K562 (cell line): ENCODE results near the gene IRF1. TPM values are rescaled to one million over a fixed set of nuclear protein-coding genes. Genes with fewer than 3 reads are reported as not detected.

ENCODE experiments used
- ATAC-seq: fragments of 200-7000 bp; cut with Tn5 transposase; 3 replicates; pipeline ENCODE4 v1.9.1; 2020; ENCODE audit warnings: moderate library complexity
- BruUV-seq: library from RNA; stranded (reverse); fragments of 400-500 nt; replicated peaks from 2 replicates; lab custom pipeline; 2021; lab: Mats Ljungman, UMichigan
- CTCF ChIA-PET: fragments of 300-600 bp; formaldehyde crosslinking; extraction: SDS; loops from one replicate; lab custom pipeline; 2021; ENCODE audit warnings: low intra/inter-chr PET ratio; lab: Yijun Ruan, JAX
- POLR2A ChIA-PET: fragments of 300-600, 350-650 bp; sonication (Branson Sonifier 250); formaldehyde crosslinking; extraction: SDS; loops from one replicate; lab custom pipeline; 2021; ENCODE audit warnings: antibody characterized with exemption, inconsistent platforms; lab: Yijun Ruan, JAX
- DNase-seq, 4 experiments: peaks; one replicate each; pipeline versions ENCODE4 v3.0.0 to v3.0.0-alpha.2; 2011 to 2018; ENCODE audit warnings: low spot score in 3 of 4, mixed read lengths in 3 of 4; ENCODE audit errors: extremely low read depth in 1 of 4
- FAIRE-seq: peaks from 2 replicates; lab custom pipeline; 2011; peaks lifted over from hg19 to GRCh38; lab: Jason Lieb, UNC
- H2AFZ ChIP-seq: 2 replicates; pipeline ENCODE4 v1.6.0; 2011; ENCODE audit warnings: low read depth, low read length, control low read depth, inconsistent platforms
- H3K27ac ChIP-seq: fragments of 200-600 bp; 3 replicates; pipeline ENCODE4 v1.8.0; 2011; ENCODE audit warnings: low read depth, mild to moderate bottlenecking, control low read depth, inconsistent platforms, low read length, moderate library complexity, mixed read lengths; ENCODE audit errors: extremely low read depth
- H3K27me3 ChIP-seq, 2 experiments: fragments of 300-600 bp in 1 of 2; 2 replicates in 1 of 2; 3 replicates in 1 of 2; pipeline versions ENCODE4 v1.6.0 to v1.8.0; 2011; ENCODE audit warnings: inconsistent platforms in 2 of 2, low read length in 2 of 2, mild to moderate bottlenecking in 1 of 2, mixed read lengths in 1 of 2, moderate library complexity in 1 of 2; ENCODE audit not compliant: control insufficient read depth in 2 of 2, insufficient read depth in 2 of 2
- H3K36me3 ChIP-seq: fragments of 300-600 bp; 3 replicates; pipeline ENCODE4 v1.8.0; 2011; ENCODE audit warnings: mild to moderate bottlenecking, low read length, inconsistent platforms; ENCODE audit not compliant: control insufficient read depth, insufficient read depth
- H3K4me1 ChIP-seq, 2 experiments: fragments of 200-600 bp in 1 of 2; replicated peaks in 1 of 2; 2 replicates in 1 of 2; 3 replicates in 1 of 2; pipeline versions ENCODE4 v1.5.1 to v1.8.0; 2011; ENCODE audit warnings: inconsistent platforms in 2 of 2, low read length in 2 of 2, mild to moderate bottlenecking in 1 of 2, mixed read lengths in 1 of 2, moderate library complexity in 1 of 2; ENCODE audit not compliant: control insufficient read depth in 2 of 2, insufficient read depth in 2 of 2
- H3K4me2 ChIP-seq: 2 replicates; pipeline ENCODE4 v1.6.1; 2011; ENCODE audit warnings: low read length, control low read depth, inconsistent platforms, mixed read lengths; ENCODE audit not compliant: insufficient read depth
- H3K4me3 ChIP-seq: fragments of 200-600 bp; sonication (generic), shearing (Covaris generic); 2 replicates; pipeline ENCODE4 v1.5.1; 2016; ENCODE audit warnings: control low read depth, inconsistent platforms
- H3K79me2 ChIP-seq: fragments of 200-600 bp; 3 replicates; pipeline ENCODE4 v1.8.0; 2011; ENCODE audit warnings: low read length, inconsistent platforms; ENCODE audit not compliant: control insufficient read depth, insufficient read depth
- H3K9ac ChIP-seq, 2 experiments: 2 replicates each; pipeline versions ENCODE4 v1.6.0 to v1.6.1; 2011; ENCODE audit warnings: low read depth in 2 of 2, low read length in 2 of 2, control low read depth in 1 of 2, inconsistent platforms in 1 of 2, mild to moderate bottlenecking in 1 of 2, mixed read lengths in 1 of 2; ENCODE audit not compliant: insufficient read depth in 1 of 2
- H3K9me1 ChIP-seq: one replicate; pipeline ENCODE4 v1.6.0; 2011; ENCODE audit warnings: inconsistent platforms, mild to moderate bottlenecking, low read length, moderate library complexity; ENCODE audit not compliant: control insufficient read depth, insufficient read depth
- H3K9me3 ChIP-seq: replicated peaks from 2 replicates; pipeline ENCODE4 v1.5.1; 2011; ENCODE audit warnings: low read depth, low read length, inconsistent platforms; ENCODE audit not compliant: control insufficient read depth, insufficient read depth
- H4K20me1 ChIP-seq: replicated peaks from 2 replicates; pipeline ENCODE4 v1.6.1; 2011; ENCODE audit warnings: low read length, inconsistent platforms, mixed read lengths; ENCODE audit not compliant: control insufficient read depth, insufficient read depth
- CHD4 ChIP-seq: fragments of 200-600 bp; sonication (generic); IDR thresholded peaks from 3 replicates; pipeline ENCODE4 v1.6.1; 2012; ENCODE audit warnings: low read depth, mild to moderate bottlenecking, mixed read lengths, low read length, inconsistent platforms; ENCODE audit not compliant: insufficient read depth, insufficient replicate concordance, poor library complexity, severe bottlenecking
- NFYB ChIP-seq: IDR thresholded peaks from 2 replicates; pipeline ENCODE4 v1.6.1; 2011; ENCODE audit warnings: mild to moderate bottlenecking, moderate library complexity; ENCODE audit not compliant: insufficient read length; ENCODE audit errors: extremely low read depth
- POU5F1 ChIP-seq: fragments of 150-350 bp; IDR thresholded peaks from 2 replicates; pipeline ENCODE4 v1.6.1; 2014; ENCODE audit warnings: borderline replicate concordance, low read length, low read depth, mild to moderate bottlenecking; ENCODE audit not compliant: partially characterized antibody
- RBM17 ChIP-seq: fragments of 200-400 bp; formaldehyde crosslinking; IDR thresholded peaks from 2 replicates; pipeline ENCODE4 v1.6.1; 2017; ENCODE audit warnings: low read depth, mild to moderate bottlenecking, low read length, borderline replicate concordance
- SMARCC2 ChIP-seq: fragments of 450-650 bp; IDR thresholded peaks from 2 replicates; pipeline ENCODE4 v1.6.1; 2017; ENCODE audit warnings: antibody characterized with exemption, moderate library complexity, mild to moderate bottlenecking, low read depth
- ZBTB17 ChIP-seq: fragments of 450-650 bp; formaldehyde crosslinking; IDR thresholded peaks from 2 replicates; pipeline ENCODE4 v1.4.0; 2020; ENCODE audit warnings: mild to moderate bottlenecking
- ZNF143 ChIP-seq: sonication (generic); formaldehyde crosslinking; IDR thresholded peaks from 2 replicates; pipeline ENCODE4 v1.9.0; 2022; ENCODE audit warnings: mild to moderate bottlenecking, missing genetic modification reagents
- whole genome bisulfite sequencing: fragments of 100-300 bp; shearing (Covaris generic); methylation state at CpG from one replicate; pipeline ENCODE4 v1.1.6; 2016; ENCODE audit warnings: low coverage, mixed read lengths; ENCODE audit not compliant: insufficient coverage; ENCODE audit errors: missing lambda C conversion rate; 5-methylcytosine and 5-hydroxymethylcytosine counted together
- in situ Hi-C: fragments of 300-500 bp; cut with MboI; formaldehyde crosslinking; loops from 4 replicates; pipeline ENCODE4 v1.15.0; 2018; ENCODE audit warnings: inconsistent platforms, mixed read lengths
- intact Hi-C: fragments of 100-400 bp; cut with micrococcal nuclease; formaldehyde crosslinking; loops from 2 replicates; pipeline ENCODE4 v1.14.2; 2022
- polyA plus RNA-seq, 8 experiments: library from polyadenylated mRNA; depleted of rRNA in 4 of 8; stranded (reverse) in 5 of 8; unstranded in 3 of 8; fragments of >200 nt; fragmentation: Nextera tagmentation in 2 of 8; fragmentation: Illumina TruSeq in 1 of 8; extraction: Ambion mirVana in 2 of 8; extraction: Trizol in 1 of 8; gene quantifications; 2 replicates each; pipeline versions ENCODE4 v1.2.1 to v1.2.3, GENCODE V29; 2011 to 2014; ENCODE audit warnings: inconsistent platforms in 1 of 8, missing spikeins in 1 of 8
- total RNA-seq, 7 experiments: library from RNA; depleted of rRNA in 6 of 7; stranded (reverse); fragments of >200 nt in 6 of 7; fragmentation: Illumina TruSeq in 2 of 7; extraction: Trizol in 2 of 7; gene quantifications; 2 replicates each; pipeline versions ENCODE4 v1.2.1 to v1.2.3, GENCODE V29; 2011 to 2021; ENCODE audit warnings: low replicate concordance in 1 of 7
- TF ChIP-seq, protein P1 (sequence below): sonication (generic); formaldehyde crosslinking; IDR thresholded peaks from 2 replicates; pipeline ENCODE4 v1.9.0; 2022; ENCODE audit warnings: mild to moderate bottlenecking, missing genetic modification reagents
- TF ChIP-seq, protein P2 (sequence below): fragments of 450-650 bp; formaldehyde crosslinking; IDR thresholded peaks from 2 replicates; pipeline ENCODE4 v1.4.0; 2022; ENCODE audit warnings: missing genetic modification characterization

Gene IRF1
- total and polyA plus RNA-seq, 9 of the 15 experiments (the other 6 are each of a cell fraction or from before 2014, with no cell fraction given) = 1.1 to 12.3 (median 5.9) TPM

- WGBS = no CpG with 5 or more reads among the region's 1 CpG
- no peaks in the 10 kb centered on the region for H3K9me1 ChIP-seq
- in situ Hi-C loops = no loop called here
- no TSS peak for BruUV-seq
- H3K9me3 ChIP-seq = no peaks in the 10 kb centered on the region
- no peak for FAIRE-seq
- no peak overlapping the region for H3K27ac ChIP-seq
- H3K4me1 ChIP-seq = peaks cover 0 to 13% of the 10 kb centered on the region in 2 experiments; a peak in 3 of 5 replicates
- H3K79me2 ChIP-seq = no peaks in the 10 kb centered on the region
- no peak for TF ChIP-seq SMARCC2
- no peak for TF ChIP-seq RBM17
- TF ChIP-seq, protein P1, sequence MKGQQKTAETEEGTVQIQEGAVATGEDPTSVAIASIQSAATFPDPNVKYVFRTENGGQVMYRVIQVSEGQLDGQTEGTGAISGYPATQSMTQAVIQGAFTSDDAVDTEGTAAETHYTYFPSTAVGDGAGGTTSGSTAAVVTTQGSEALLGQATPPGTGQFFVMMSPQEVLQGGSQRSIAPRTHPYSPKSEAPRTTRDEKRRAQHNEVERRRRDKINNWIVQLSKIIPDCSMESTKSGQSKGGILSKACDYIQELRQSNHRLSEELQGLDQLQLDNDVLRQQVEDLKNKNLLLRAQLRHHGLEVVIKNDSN = no peak
- TF ChIP-seq, protein P2, sequence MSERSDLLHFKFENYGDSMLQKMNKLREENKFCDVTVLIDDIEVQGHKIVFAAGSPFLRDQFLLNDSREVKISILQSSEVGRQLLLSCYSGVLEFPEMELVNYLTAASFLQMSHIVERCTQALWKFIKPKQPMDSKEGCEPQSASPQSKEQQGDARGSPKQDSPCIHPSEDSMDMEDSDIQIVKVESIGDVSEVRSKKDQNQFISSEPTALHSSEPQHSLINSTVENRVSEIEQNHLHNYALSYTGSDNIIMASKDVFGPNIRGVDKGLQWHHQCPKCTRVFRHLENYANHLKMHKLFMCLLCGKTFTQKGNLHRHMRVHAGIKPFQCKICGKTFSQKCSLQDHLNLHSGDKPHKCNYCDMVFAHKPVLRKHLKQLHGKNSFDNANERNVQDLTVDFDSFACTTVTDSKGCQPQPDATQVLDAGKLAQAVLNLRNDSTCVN = no peak
- TF ChIP-seq ZNF143 = no peak
- no peak for TF ChIP-seq NFYB
- TF ChIP-seq CHD4 = no peak
- TF ChIP-seq ZBTB17 = no peak
- TF ChIP-seq POU5F1 = no peak
- ChIA-PET POLR2A (interaction anchor here (1.1 to 3.0 kb wide), 3 partner anchors 11 to 39 kb away, joined by 3 to 29 read pairs (median 22); partner anchors contain the start of gene IRF1), CTCF (no interaction called here)
- no peaks in the 10 kb centered on the region for H3K36me3 ChIP-seq
- no peak overlapping the region for H3K4me3 ChIP-seq
- DNase-seq = no peak
- H2AFZ ChIP-seq = no peak overlapping the region
- no peak overlapping the region for H3K4me2 ChIP-seq
- no peaks in the 10 kb centered on the region for H3K27me3 ChIP-seq
- intact Hi-C loops = no loop called here
- H3K9ac ChIP-seq = no peak overlapping the region
- H4K20me1 ChIP-seq = no peaks in the 10 kb centered on the region
- no peak for ATAC-seq
These were observed 16.9 kb downstream of the IRF1 start for GRCh38 chr5:132473668-132474067.
